Activated T-cell treated with anti-CD3 and anti-CD28 coated beads for 1 hour (primary cell): ENCODE data around the gene INPP5K.
A peak's percentile ranks its signal among the peaks of the same experiment; 100 is the strongest.
"Not testable (repeated sequence)": the region's sequence is repeated elsewhere in the genome, so short reads cannot be mapped to it uniquely, and the experiment has no call there.

Source experiments
- DNase-seq: peaks from one replicate; pipeline ENCODE4 v3.0.0-alpha.2; 2020; ENCODE audit warnings: low read depth

The INPP5K gene

GRCh38 chr17:1546292-1546922, 30.0 kb upstream of the INPP5K start:
- DNase-seq = no peak

DNA sequence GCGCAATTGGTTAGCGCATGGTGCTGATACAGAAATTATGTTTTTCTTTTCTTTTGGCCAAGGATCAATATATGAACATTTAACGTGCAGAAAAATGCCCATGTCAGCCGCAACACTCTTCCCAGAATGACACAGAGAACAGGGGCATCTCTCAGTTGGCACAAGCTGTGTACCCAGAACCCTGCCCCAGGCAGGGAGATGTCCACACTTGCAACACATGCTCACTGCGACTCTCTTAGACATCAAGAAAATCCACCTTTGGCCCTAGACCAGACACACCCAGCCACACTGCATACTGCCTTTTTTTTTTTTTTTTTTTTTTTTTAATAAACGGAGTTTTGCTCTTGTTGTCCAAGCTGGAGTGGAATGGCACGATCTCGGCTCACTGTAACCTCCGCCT, 29.2 kb upstream of the INPP5K start:
- DNase-seq = no peak

GRCh38 chr17:1542316-1542715, 25.9 kb upstream of the INPP5K start:
- DNase-seq = no peak

GRCh38 chr17:1541367-1541904, 25.0 kb upstream of the INPP5K start:
- DNase-seq = no peak

GRCh38 chr17:1539811-1540210, 23.4 kb upstream of the INPP5K start:
- no peak for DNase-seq

GRCh38 chr17:1535737-1536136, 19.3 kb upstream of the INPP5K start:
- DNase-seq = no peak

- no peak for DNase-seq
Measured at GRCh38 chr17:1533661-1534325, 17.4 kb upstream of the INPP5K start.

GRCh38 chr17:1532836-1533602, 16.6 kb upstream of the INPP5K start:
- peak; percentile 39 for DNase-seq

DNA sequence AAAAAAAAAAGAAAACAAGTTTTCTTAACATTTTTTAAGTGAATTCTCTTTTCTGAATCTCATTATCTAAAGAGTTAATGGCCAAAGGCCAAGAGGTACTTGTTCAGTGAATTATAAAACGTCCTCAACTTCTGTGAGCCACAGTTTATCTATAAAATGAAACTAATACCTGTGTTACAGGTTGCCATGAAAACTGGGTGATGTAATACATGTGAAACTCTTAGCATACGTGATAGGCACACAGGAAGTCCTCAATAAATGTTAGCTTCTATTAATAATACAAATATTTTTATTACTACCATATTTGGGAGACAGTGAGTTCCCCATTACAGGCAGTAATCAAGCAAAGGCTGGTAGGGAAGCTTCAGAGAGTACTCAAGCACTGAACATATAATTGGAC, 13.5 kb upstream of the INPP5K start:
- no peak for DNase-seq

- not testable (repeated sequence) for DNase-seq
Measured at GRCh38 chr17:1526876-1527275, 10.5 kb upstream of the INPP5K start.

DNA sequence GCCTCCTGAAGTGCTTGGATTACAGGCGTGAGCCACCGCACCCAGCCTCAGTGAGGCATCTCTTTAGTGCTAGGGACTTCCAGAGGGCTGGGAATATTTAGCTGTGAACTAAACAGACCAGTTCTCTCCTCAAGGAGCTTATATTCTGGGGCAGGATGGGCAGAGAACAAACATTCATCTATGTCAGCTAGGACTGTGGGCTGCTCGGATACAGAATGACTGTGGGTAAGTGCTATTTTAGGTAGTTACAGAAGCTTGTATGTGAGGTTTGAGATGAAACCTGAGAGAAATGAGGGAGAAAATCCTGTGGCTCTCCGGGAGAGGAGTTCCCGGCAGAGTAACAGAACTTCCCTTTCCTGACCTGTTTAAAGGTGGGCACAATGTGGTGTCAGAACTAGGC, 6.2 kb upstream of the INPP5K start:
- DNase-seq = no peak

GRCh38 chr17:1521086-1521640, 4.8 kb upstream of the INPP5K start:
- DNase-seq = no peak

- no peak for DNase-seq
Measured at GRCh38 chr17:1519678-1520077, 3.3 kb upstream of the INPP5K start.

GRCh38 chr17:1518410-1518809, 2.0 kb upstream of the INPP5K start:
- DNase-seq = no peak

DNA sequence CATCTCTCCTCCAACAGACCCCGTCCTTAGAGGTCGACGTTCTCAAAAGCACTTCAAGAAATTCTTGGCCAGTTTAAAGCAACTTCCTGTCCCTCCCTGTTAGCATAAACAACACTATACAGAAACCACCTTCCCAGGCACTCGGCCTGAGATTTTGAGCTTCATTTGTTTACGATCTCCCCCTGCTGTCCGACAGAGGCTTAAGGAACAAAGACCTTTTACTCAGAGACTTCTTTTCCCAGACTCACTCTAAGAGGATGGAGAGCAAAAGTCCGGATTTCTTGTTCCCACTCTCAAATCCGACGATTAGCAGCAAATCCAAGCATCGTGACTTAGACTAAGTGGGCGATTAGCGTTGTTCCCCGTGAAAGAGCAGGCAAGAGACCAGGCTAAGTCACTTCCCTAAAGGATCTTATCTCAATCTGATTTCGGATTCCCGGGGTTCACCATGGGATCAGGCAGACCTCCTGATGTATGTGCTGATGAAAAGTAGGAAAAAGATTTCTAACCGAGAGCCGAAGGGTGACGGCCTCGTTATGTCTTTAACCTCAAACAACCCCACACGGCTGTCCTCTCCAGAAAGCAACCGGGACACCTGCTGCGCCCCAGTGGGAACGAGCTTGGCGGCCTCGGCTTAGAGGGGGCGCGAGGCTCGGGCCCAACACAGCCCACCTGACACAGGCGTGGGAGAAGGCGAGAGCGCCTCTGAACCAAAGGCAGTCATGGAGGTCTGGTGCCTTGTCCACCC, 598 bp downstream of the INPP5K start:
- peak; percentile 40 for DNase-seq

DNA sequence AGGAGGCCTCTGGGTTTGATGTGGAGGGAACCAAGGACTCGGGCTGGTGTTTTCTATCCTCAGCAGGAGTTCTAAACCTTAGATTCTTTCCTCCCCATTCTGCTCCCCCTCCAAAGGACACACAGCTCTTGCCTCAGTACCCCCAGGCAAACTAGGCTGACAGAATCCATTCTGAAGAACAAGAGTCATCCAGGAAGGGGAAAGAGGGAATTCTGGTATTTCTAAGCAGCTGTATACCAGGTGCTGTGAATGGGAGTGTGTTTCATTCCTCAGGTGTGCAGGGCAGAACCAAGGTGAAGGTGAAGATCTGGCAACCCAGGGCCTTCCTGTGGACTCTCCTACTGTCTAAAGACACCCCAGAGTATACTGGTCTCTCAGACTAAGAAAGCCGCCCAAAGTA, 4.1 kb downstream of the INPP5K start:
- no peak for DNase-seq

GRCh38 chr17:1511756-1512321, 4.6 kb downstream of the INPP5K start:
- DNase-seq = no peak

DNA sequence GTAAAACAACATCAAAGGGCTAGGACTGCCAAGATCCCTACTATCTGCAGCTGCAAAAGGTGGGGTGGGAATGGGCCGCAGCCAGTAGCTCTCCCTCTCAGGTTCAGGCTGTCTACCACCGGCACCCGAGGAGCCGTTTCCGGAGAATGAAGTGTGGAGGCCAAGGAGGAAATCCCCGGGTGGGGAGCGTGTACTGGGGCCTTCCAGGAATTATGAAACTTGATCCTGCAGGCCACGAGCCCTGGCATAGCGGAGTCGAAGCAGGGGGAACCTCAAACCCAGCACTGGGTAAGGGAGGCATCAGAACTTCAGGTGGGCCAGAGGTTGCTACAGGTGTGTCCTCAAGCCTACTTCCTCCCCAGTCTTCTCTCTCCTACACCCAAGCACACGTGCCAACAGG, 5.1 kb downstream of the INPP5K start:
- DNase-seq = no peak

GRCh38 chr17:1509290-1509881, 7.0 kb downstream of the INPP5K start:
- DNase-seq = no peak

DNA sequence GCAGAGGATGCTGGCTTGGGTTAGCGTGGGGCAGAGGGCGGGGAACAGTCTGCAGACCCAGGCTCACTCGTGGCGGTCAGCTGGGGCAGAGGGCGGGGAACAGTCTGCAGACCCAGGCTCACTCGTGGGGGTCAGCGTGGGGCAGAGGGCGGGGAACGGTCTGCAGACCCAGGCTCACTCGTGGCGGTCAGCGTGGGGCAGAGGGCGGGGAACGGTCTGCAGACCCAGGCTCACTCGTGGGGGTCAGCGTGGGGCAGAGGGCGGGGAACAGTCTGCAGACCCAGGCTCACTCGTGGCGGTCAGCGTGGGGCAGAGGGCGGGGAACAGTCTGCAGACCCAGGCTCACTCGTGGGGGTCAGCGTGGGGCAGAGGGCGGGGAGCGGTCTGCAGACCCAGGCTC, 7.7 kb downstream of the INPP5K start:
- DNase-seq = not testable (repeated sequence)

- DNase-seq = no peak
Measured at GRCh38 chr17:1506649-1507267, 9.7 kb downstream of the INPP5K start.
